ENCODE data around the gene SOX6.

GRCh38 chr11:16027621-16028020 is 328.7 kb downstream of the SOX6 start:
- TF ChIP-seq CTCF (IDR thresholded peaks at IDR 0.05) (no peak), POLR2A (IDR thresholded peaks at IDR 0.05) (no peak)
